ENCODE data around the gene RBL1. TPM values are rescaled to one million over a fixed set of nuclear protein-coding genes. Genes with fewer than 3 reads are reported as not detected.

Gene RBL1
- total RNA-seq, 1 donor from 2014 or later = 3.4 TPM

- no peaks in the 10 kb centered on the region for H3K9me3 ChIP-seq (ENCODE audit: insufficient read depth, low read depth, low read length)
- no peaks in the 10 kb centered on the region for H3K79me2 ChIP-seq (ENCODE audit: insufficient read depth, low read length)
- no peaks in the 10 kb centered on the region for H3K36me3 ChIP-seq (ENCODE audit: insufficient read depth, low read length)
- Mint-ChIP-seq H3K27me3 (ENCODE audit: low read depth, unreplicated experiment) (peaks cover 2% of the 10 kb centered on the region), H3K36me3 (ENCODE audit: low read depth, unreplicated experiment) (no peaks in the 10 kb centered on the region), H3K4me3 (ENCODE audit: unreplicated experiment) (no peak overlapping the region), H3K9me3 (ENCODE audit: unreplicated experiment) (peaks cover 3% of the 10 kb centered on the region), H3K27ac (ENCODE audit: unreplicated experiment) (no peak overlapping the region), H3K4me1 (ENCODE audit: low read depth, unreplicated experiment) (no peaks in the 10 kb centered on the region)
- no peak for FAIRE-seq
- H3K4me1 ChIP-seq (ENCODE audit: insufficient read depth, low read length) = no peaks in the 10 kb centered on the region
- no peak overlapping the region for H3K27ac ChIP-seq (ENCODE audit: low read depth, low read length)
- no peaks in the 10 kb centered on the region for H3K27me3 ChIP-seq (ENCODE audit: insufficient read depth, low read length)
- no peak overlapping the region for H3K4me3 ChIP-seq (ENCODE audit: insufficient read depth, low read depth, low read length)
- no peak overlapping the region for H2AFZ ChIP-seq (ENCODE audit: low read depth, low read length)
- H3K9ac ChIP-seq (ENCODE audit: low read length) = no peak overlapping the region
- no peak for TF ChIP-seq EZH2 (IDR thresholded peaks at IDR 0.05; ENCODE audit: insufficient read depth, low read length)
- no peaks in the 10 kb centered on the region for H4K20me1 ChIP-seq (ENCODE audit: insufficient read depth, low read length)
- H3K4me2 ChIP-seq (ENCODE audit: low read length) = no peak overlapping the region
- no peak for DNase-seq (ENCODE audit: low read depth)
Measured at GRCh38 chr20:36974660-36975059, 121.1 kb downstream of the RBL1 start.

DNA sequence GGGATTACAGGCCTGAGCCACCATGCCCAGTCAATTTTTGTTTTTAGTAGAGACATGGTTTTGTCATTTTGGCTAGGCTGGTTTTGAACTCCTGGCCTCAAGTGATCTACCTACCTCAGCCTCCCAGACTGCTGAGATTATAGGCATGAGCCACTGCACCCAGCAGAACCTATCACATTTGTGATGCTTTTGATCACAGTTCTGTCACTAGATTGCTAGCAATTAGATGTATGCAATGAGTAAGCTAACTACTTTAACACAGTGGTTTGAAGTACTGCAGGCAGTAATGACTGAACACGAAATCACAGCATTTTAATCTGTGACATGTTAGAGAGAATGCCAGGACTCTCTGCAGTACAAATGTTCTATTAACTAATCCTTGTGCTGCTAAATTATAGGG lies 124.7 kb downstream of the RBL1 start:
- H3K27ac Mint-ChIP-seq (ENCODE audit: unreplicated experiment) = no peak overlapping the region
- H3K4me3 Mint-ChIP-seq (ENCODE audit: unreplicated experiment) = no peak overlapping the region
- peaks cover 6% of the 10 kb centered on the region for H3K9me3 Mint-ChIP-seq (ENCODE audit: unreplicated experiment)

GRCh38 chr20:36969478-36970186 lies 126.2 kb downstream of the RBL1 start:
- no peaks in the 10 kb centered on the region for H3K36me3 Mint-ChIP-seq (ENCODE audit: low read depth, unreplicated experiment)
- peaks cover 6% of the 10 kb centered on the region for H3K9me3 Mint-ChIP-seq (ENCODE audit: unreplicated experiment)
- H3K27me3 ChIP-seq (ENCODE audit: insufficient read depth, low read length) = no peaks in the 10 kb centered on the region
- no peak for DNase-seq (ENCODE audit: low read depth)
- H3K4me3 ChIP-seq (ENCODE audit: insufficient read depth, low read depth, low read length) = no peak overlapping the region
- H3K27ac Mint-ChIP-seq (ENCODE audit: unreplicated experiment) = no peak overlapping the region
- no peaks in the 10 kb centered on the region for H3K4me1 Mint-ChIP-seq (ENCODE audit: low read depth, unreplicated experiment)
- peak overlapping the region; percentile 6 for H3K4me3 Mint-ChIP-seq (ENCODE audit: unreplicated experiment)
- H4K20me1 ChIP-seq (ENCODE audit: insufficient read depth, low read length) = no peaks in the 10 kb centered on the region
- no peaks in the 10 kb centered on the region for H3K36me3 ChIP-seq (ENCODE audit: insufficient read depth, low read length)
- H3K4me2 ChIP-seq (ENCODE audit: low read length) = no peak overlapping the region
- FAIRE-seq = no peak
- H3K79me2 ChIP-seq (ENCODE audit: insufficient read depth, low read length) = no peaks in the 10 kb centered on the region
- H3K9me3 ChIP-seq (ENCODE audit: insufficient read depth, low read depth, low read length) = no peaks in the 10 kb centered on the region
- no peak overlapping the region for H3K27ac ChIP-seq (ENCODE audit: low read depth, low read length)
- no peaks in the 10 kb centered on the region for H3K4me1 ChIP-seq (ENCODE audit: insufficient read depth, low read length)
- H3K9ac ChIP-seq (ENCODE audit: low read length) = no peak overlapping the region
- peak overlapping the region; percentile 10 for H2AFZ ChIP-seq (ENCODE audit: low read depth, low read length)
- no peak for TF ChIP-seq EZH2 (IDR thresholded peaks at IDR 0.05; ENCODE audit: insufficient read depth, low read length)
- TF ChIP-seq CTCF (IDR thresholded peaks at IDR 0.05; ENCODE audit: insufficient read depth, low read depth, low read length) = no peak
- peaks cover 2% of the 10 kb centered on the region for H3K27me3 Mint-ChIP-seq (ENCODE audit: low read depth, unreplicated experiment)

More for the DNA sequence above, 124.7 kb downstream of the RBL1 start:
- no peak overlapping the region for H2AFZ ChIP-seq (ENCODE audit: low read depth, low read length)
- H3K4me1 ChIP-seq (ENCODE audit: insufficient read depth, low read length) = no peaks in the 10 kb centered on the region
- no peak for TF ChIP-seq CTCF (IDR thresholded peaks at IDR 0.05; ENCODE audit: insufficient read depth, low read depth, low read length)
- no peak for TF ChIP-seq EZH2 (IDR thresholded peaks at IDR 0.05; ENCODE audit: insufficient read depth, low read length)
- no peaks in the 10 kb centered on the region for H3K9me3 ChIP-seq (ENCODE audit: insufficient read depth, low read depth, low read length)
- no peaks in the 10 kb centered on the region for H3K27me3 ChIP-seq (ENCODE audit: insufficient read depth, low read length)
- FAIRE-seq = no peak
- H4K20me1 ChIP-seq (ENCODE audit: insufficient read depth, low read length) = no peaks in the 10 kb centered on the region
- H3K4me3 ChIP-seq (ENCODE audit: insufficient read depth, low read depth, low read length) = no peak overlapping the region
- no peak for DNase-seq (ENCODE audit: low read depth)
- no peaks in the 10 kb centered on the region for H3K79me2 ChIP-seq (ENCODE audit: insufficient read depth, low read length)
- no peak overlapping the region for H3K9ac ChIP-seq (ENCODE audit: low read length)
- no peak overlapping the region for H3K4me2 ChIP-seq (ENCODE audit: low read length)
- H3K27ac ChIP-seq (ENCODE audit: low read depth, low read length) = no peak overlapping the region
- H3K27me3 Mint-ChIP-seq (ENCODE audit: low read depth, unreplicated experiment) = peaks cover 2% of the 10 kb centered on the region
- no peaks in the 10 kb centered on the region for H3K36me3 ChIP-seq (ENCODE audit: insufficient read depth, low read length)
- no peaks in the 10 kb centered on the region for H3K36me3 Mint-ChIP-seq (ENCODE audit: low read depth, unreplicated experiment)
- H3K4me1 Mint-ChIP-seq (ENCODE audit: low read depth, unreplicated experiment) = no peaks in the 10 kb centered on the region

Data from astrocyte (in vitro differentiated cells and primary cell).